NCI-H1105 (cell line): ENCODE results near the gene MIER1.
"Not testable (repeated sequence)": the region's sequence is repeated elsewhere in the genome, so short reads cannot be mapped to it uniquely, and the experiment has no call there.

Experiments
- DNase-seq: peaks from one replicate; lab custom pipeline; 2025; lab: John Stamatoyannopoulos, UW

MIER1 gene

GRCh38 chr1:66924756-66925557 lies at the start of gene MIER1, which contains the start of gene DNAI4:
Gene MIER1, plus strand, starts transcription at chr1:66924990. Its CDS starts 39 bp downstream, at chr1:66925029.
Gene DNAI4, minus strand, starts transcription at chr1:66924856. Its CDS starts 25 bp downstream, at chr1:66924831.
- peak; percentile 98 for DNase-seq

- no peak for DNase-seq
Measured at GRCh38 chr1:66876664-66877063, 48.1 kb upstream of the MIER1 start.

- no peak for DNase-seq
Measured at GRCh38 chr1:66889030-66889429, 35.8 kb upstream of the MIER1 start.

GRCh38 chr1:66890621-66891020 lies 34.2 kb upstream of the MIER1 start:
- no peak for DNase-seq

GRCh38 chr1:66893712-66894111 lies 31.1 kb upstream of the MIER1 start:
- DNase-seq = no peak

- not testable (repeated sequence) for DNase-seq
Measured at GRCh38 chr1:66915203-66915602, 9.6 kb upstream of the MIER1 start.

- no peak for DNase-seq
Measured at GRCh38 chr1:66916320-66916719, 8.5 kb upstream of the MIER1 start.

GRCh38 chr1:66917476-66917875 lies 7.3 kb upstream of the MIER1 start:
- no peak for DNase-seq

GRCh38 chr1:66919063-66919462 lies 5.7 kb upstream of the MIER1 start:
- DNase-seq = no peak

- no peak for DNase-seq
Measured at GRCh38 chr1:66919828-66920227, 5.0 kb upstream of the MIER1 start.

- no peak for DNase-seq
Measured at GRCh38 chr1:66920543-66920942, 4.2 kb upstream of the MIER1 start.

GRCh38 chr1:66925558-66925910 lies 744 bp downstream of the MIER1 start:
- no peak for DNase-seq

GRCh38 chr1:66925944-66926343 lies 1.2 kb downstream of the MIER1 start:
- no peak for DNase-seq

GRCh38 chr1:66927528-66927927 lies 2.7 kb downstream of the MIER1 start:
- no peak for DNase-seq

- DNase-seq = no peak
Measured at GRCh38 chr1:66929146-66929688, 4.4 kb downstream of the MIER1 start.

- no peak for DNase-seq
Measured at GRCh38 chr1:66929691-66929998, 4.9 kb downstream of the MIER1 start.

- DNase-seq = peak; percentile 92
Measured at GRCh38 chr1:66929999-66930822, 5.4 kb downstream of the MIER1 start.

- DNase-seq = no peak
Measured at GRCh38 chr1:66930823-66931174, 6.0 kb downstream of the MIER1 start.

GRCh38 chr1:66931590-66931989 lies 6.8 kb downstream of the MIER1 start:
- no peak for DNase-seq

GRCh38 chr1:66932291-66932690 lies 7.5 kb downstream of the MIER1 start:
- no peak for DNase-seq

GRCh38 chr1:66933887-66934700 lies 9.3 kb downstream of the MIER1 start:
- no peak for DNase-seq

- no peak for DNase-seq
Measured at GRCh38 chr1:66937529-66938234, 12.9 kb downstream of the MIER1 start.
